GM21529 (cell line): ENCODE results near the gene TAP1.
"Not testable (repeated sequence)": the region's sequence is repeated elsewhere in the genome, so short reads cannot be mapped to it uniquely, and the experiment has no call there.

ENCODE experiments used
- ATAC-seq: cut with Tn5 transposase; IDR thresholded peaks from one replicate; pipeline ENCODE4 v1.9.1; 2021; ENCODE audit not compliant: unreplicated experiment

Gene TAP1

DNA sequence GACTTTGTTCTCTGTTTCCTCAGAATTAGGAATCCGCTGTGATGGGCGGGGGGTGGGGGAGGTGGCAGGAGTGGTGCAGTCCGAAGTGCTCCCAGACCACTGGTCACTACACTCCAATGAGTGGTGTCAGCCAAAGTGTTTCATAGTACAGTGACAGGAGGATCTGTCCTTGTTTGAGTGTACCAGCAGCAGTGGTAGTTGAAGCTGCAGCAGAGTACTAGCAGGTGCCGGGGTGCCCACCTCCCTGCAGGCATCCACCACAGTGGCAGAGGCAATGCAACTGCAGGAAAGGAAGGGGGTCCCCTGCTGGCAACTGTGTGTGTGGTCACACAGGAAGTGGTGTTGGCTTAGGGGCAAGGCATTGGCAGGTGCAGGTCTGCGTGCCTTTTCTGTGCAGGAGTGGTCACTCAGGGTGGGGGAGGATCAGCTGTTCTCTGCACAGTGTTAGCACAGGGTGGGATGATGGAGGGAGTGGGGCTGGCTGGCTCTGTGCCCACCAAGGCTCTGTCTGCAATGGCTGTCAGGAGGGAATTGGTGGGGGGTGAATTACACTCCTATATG lies 46.4 kb downstream of the TAP1 start:
- ATAC-seq = no peak

DNA sequence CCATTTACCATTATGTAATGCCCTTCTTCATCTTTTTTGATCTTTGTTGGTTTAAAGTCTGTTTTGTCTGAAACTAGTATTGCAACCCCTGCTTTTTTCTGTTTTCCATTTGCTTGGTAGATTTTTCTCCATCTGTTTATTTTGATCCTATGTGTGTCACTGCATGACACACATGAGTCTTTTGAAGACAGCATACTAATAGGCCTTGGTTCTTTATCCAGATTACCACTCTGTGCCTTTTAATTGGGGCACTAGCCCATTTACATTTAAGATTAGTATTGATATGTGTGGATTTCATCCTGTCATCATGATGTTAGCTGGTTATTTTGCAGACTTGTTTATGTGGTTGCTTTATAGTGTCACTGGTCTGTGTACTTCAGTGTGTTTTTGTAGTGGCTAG lies 48.1 kb downstream of the TAP1 start:
- ATAC-seq = not testable (repeated sequence)

DNA sequence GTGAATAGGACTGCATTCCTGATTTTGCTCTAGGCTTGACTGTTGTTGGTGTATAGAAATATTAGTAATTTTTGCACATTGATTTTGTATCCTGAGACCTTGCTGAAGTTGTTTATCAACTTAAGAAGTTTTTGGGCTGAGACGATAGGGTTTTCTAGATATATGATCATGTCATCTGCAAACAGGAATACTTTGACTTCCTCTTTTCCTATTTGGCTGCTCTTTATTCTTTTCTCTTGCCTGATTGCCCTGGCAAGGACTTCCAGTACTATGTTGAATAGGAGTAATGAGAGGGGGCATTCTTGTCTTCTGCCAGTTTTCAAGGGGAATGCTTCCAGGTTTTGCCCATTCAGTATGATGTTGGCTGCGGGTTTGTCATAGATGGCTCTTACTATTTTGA lies 50.1 kb downstream of the TAP1 start:
- ATAC-seq = no peak

DNA sequence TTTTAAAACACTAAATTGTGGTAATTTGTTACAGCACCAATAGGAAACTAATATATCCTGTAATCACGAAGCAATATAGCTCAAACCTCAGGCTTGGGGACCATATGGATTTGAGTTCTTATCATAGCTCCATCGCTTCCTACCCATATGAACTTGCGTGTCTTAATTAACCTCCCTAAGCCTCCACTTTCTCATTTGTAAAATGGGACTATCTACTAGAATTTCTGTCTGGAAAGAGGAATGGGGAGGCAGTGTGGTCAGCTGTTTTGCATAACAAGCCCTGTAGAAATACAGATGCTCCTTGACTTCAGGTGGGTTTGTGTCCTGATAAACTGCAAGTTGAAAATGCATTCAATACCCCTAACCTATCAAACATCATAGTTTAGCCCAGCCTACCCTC lies 53.8 kb downstream of the TAP1 start:
- no peak for ATAC-seq

DNA sequence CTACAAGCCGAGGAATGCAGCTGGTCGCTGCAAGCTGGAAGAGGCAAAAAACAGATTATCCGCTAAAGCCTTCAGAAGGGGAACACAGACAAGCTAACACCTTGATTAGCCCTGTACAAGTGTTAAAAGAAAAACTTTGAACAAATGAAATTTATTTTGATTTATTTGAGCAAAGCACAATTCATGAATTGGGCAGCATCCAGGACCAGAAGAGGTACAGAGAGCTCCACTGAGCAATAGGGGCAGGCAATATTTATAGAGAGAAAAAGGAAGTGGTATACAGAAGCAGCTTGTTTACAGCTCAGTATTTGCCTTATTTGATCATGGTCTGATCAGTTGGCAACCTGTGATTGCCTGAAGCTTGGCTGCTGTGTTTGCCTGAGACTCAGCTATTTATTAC lies 54.3 kb downstream of the TAP1 start:
- ATAC-seq = no peak

DNA sequence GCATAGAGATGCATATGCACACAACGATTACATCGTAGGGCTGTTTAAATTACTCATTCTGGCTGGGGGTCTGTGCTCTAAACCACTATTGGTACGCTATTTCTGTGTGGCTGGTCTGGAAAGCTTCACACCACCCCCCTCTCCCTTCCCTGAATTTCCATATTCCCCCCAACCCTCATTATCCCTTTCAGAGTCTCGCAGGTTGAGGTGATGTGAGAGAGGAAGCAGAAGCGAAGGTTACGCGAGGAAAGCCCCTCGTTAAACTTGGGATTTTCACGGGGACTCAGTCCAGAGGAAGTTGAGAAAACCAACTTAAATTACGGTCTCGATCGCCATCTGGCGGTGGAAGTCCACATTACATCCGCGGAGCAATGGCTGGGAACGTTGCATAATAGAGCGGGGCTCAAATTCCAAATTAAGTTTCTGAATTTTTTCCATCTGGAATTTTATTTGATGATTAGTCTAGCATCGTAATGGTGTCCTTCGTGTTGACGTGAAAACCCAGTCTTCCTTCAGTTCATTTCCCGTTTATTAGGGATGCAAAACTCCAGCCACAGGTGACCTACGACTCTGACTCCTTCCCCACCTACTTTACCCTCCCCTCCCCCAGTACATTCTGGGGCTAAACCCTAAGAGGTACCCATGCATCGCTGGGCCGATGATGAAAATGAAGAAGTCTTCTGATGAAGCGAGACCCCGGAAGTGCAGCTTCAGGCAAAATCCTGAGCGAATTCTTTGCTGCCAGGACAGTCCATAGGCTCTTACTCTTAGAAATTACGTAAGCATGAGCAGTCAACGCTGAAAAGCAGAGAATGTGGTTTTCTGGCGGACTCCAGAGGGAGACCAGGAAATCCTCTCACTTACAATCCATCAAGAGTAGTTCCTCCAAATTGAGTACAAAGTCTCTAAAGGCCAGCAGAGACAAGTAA lies 56.4 kb downstream of the TAP1 start:
- ATAC-seq = no peak
